Hematopoietic multipotent progenitor cell treated with erythropoietin and hydrocortisone succinate and interleukin-3 and kit ligand, for 4 days (in vitro differentiated cells): ENCODE measurements around the gene RCAN1.

Source experiments
- DNase-seq: peaks from one replicate; pipeline ENCODE4 v3.0.0-alpha.2; 2015

Gene RCAN1

GRCh38 chr21:34598931-34599400, 15.9 kb downstream of the RCAN1 start:
- DNase-seq = no peak

GRCh38 chr21:34597406-34597805, 17.5 kb downstream of the RCAN1 start:
- no peak for DNase-seq

- no peak for DNase-seq
These were observed 18.2 kb downstream of the RCAN1 start for GRCh38 chr21:34596561-34597271.

GRCh38 chr21:34595457-34595856, 19.5 kb downstream of the RCAN1 start:
- DNase-seq = no peak

- no peak for DNase-seq
These were observed 20.2 kb downstream of the RCAN1 start for GRCh38 chr21:34594566-34595234.

GRCh38 chr21:34593954-34594531, 20.9 kb downstream of the RCAN1 start:
- no peak for DNase-seq

GRCh38 chr21:34593423-34593822, 21.5 kb downstream of the RCAN1 start:
- no peak for DNase-seq

GRCh38 chr21:34592120-34592955, 22.6 kb downstream of the RCAN1 start:
- peak; percentile 72 for DNase-seq

- DNase-seq = no peak
These were observed 24.4 kb downstream of the RCAN1 start for GRCh38 chr21:34590520-34590919.

GRCh38 chr21:34589511-34590282, 25.2 kb downstream of the RCAN1 start:
- no peak for DNase-seq

- DNase-seq = no peak
These were observed 30.9 kb downstream of the RCAN1 start for GRCh38 chr21:34583926-34584563.

- peak; percentile 74 for DNase-seq
These were observed 32.3 kb downstream of the RCAN1 start for GRCh38 chr21:34582506-34583150.

GRCh38 chr21:34580181-34580700, 34.7 kb downstream of the RCAN1 start:
- no peak for DNase-seq

GRCh38 chr21:34579411-34579810, 35.5 kb downstream of the RCAN1 start:
- DNase-seq = no peak

GRCh38 chr21:34576041-34576511, 38.8 kb downstream of the RCAN1 start:
- no peak for DNase-seq

- DNase-seq = no peak
These were observed 40.0 kb downstream of the RCAN1 start for GRCh38 chr21:34574601-34575529.

GRCh38 chr21:34571994-34572393, 42.9 kb downstream of the RCAN1 start:
- DNase-seq = no peak

GRCh38 chr21:34570313-34570712, 44.6 kb downstream of the RCAN1 start:
- peak; percentile 78 for DNase-seq

- no peak for DNase-seq
These were observed 45.4 kb downstream of the RCAN1 start for GRCh38 chr21:34569381-34569979.
